Upper lobe of left lung (tissue), 4 donors: ENCODE data around the gene IQGAP1.
"Not testable (repeated sequence)": the region's sequence is repeated elsewhere in the genome, so short reads cannot be mapped to it uniquely, and the experiment has no call there.

Experiments used
- CTCF ChIP-seq, 6 experiments: fragments of 450-650 bp in 4 of 6; fragments of 200-600 bp in 2 of 6; sonication (generic) in 2 of 6; IDR thresholded peaks; one replicate each; pipeline ENCODE4 v1.5.1; 2016 to 2019; ENCODE audit warnings: antibody characterized with exemption in 6 of 6
- EP300 ChIP-seq, 4 donors: sonication (generic); formaldehyde crosslinking; IDR thresholded peaks; one replicate each; pipeline ENCODE4 v1.5.1; 2017; ENCODE audit warnings: antibody characterized with exemption in 4 of 4, control low read depth in 2 of 4
- POLR2A ChIP-seq, 4 donors: fragments of 450-650 bp; IDR thresholded peaks; one replicate each; pipeline ENCODE4 v1.5.1; 2016 to 2017; ENCODE audit warnings: antibody characterized with exemption in 4 of 4, mild to moderate bottlenecking in 2 of 4
- POLR2AphosphoS5 ChIP-seq, 2 donors: sonication (generic); formaldehyde crosslinking; IDR thresholded peaks; one replicate each; pipeline ENCODE4 v1.5.1; 2017; ENCODE audit warnings: antibody characterized with exemption in 2 of 2

DNA sequence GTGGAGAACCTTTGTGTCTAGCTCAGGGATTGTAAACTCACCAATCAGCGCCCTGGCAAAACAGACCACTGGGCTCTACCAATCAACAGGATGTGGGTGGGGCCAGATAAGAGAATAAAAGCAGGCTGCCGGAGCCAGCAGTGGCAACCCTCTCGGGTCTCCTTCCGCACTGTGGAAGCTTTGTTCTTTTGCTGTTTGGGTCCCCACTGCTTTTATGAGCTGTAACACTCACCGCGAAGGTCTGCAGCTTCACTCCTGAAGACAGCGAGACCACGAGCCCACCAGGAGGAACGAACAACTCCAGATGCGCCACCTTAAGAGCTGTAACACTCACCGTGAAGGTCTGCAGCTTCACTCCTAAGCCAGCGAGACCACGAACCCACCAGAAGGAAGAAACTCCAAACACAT, 123.2 kb downstream of the IQGAP1 start:
- not testable (repeated sequence) for TF ChIP-seq CTCF, POLR2A, POLR2AphosphoS5, EP300 (IDR thresholded peaks at IDR 0.05)
